AG09309 (cell line): Measurements from ENCODE around the gene NCKAP1.
A peak's percentile ranks its signal among the peaks of the same experiment; 100 is the strongest.
"Not testable (repeated sequence)": the region's sequence is repeated elsewhere in the genome, so short reads cannot be mapped to it uniquely, and the experiment has no call there.

ENCODE experiments used
- DNase-seq: peaks from one replicate; pipeline ENCODE4 v3.0.0-alpha.2; 2010; ENCODE audit warnings: low read depth
- H3K4me3 ChIP-seq: 2 replicates; pipeline ENCODE4 v1.5.1; 2011; ENCODE audit warnings: mild to moderate bottlenecking, low read depth, low read length, moderate library complexity; ENCODE audit not compliant: control insufficient read depth
- TF ChIP-seq, protein P1 (sequence below): IDR thresholded peaks from 2 replicates; pipeline ENCODE4 v1.5.1; 2011; ENCODE audit warnings: mild to moderate bottlenecking, low read depth, low read length, inconsistent platforms; ENCODE audit not compliant: insufficient read depth, control insufficient read depth; ENCODE audit errors: missing control alignments

Gene NCKAP1

DNA sequence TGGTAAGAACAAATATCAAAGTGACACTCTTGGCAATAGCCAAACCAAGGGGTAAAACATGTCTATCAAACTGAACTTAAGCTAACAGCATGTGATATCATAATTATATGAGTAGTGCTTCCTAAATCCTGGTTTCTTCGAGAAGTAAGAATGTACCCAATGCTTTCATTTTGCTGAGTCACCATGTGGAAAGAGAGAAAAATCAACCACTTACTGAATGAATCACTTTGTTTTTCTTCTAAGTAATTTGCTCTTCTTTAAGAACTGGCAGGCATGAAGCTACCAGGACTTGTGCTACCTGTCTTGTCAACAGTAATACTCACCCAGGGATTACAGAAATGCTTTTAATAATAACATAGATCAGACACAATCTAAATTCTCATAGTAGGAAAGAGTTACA, 21.3 kb upstream of the NCKAP1 start:
- DNase-seq, result no peak
- TF ChIP-seq, protein P1, sequence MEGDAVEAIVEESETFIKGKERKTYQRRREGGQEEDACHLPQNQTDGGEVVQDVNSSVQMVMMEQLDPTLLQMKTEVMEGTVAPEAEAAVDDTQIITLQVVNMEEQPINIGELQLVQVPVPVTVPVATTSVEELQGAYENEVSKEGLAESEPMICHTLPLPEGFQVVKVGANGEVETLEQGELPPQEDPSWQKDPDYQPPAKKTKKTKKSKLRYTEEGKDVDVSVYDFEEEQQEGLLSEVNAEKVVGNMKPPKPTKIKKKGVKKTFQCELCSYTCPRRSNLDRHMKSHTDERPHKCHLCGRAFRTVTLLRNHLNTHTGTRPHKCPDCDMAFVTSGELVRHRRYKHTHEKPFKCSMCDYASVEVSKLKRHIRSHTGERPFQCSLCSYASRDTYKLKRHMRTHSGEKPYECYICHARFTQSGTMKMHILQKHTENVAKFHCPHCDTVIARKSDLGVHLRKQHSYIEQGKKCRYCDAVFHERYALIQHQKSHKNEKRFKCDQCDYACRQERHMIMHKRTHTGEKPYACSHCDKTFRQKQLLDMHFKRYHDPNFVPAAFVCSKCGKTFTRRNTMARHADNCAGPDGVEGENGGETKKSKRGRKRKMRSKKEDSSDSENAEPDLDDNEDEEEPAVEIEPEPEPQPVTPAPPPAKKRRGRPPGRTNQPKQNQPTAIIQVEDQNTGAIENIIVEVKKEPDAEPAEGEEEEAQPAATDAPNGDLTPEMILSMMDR, result no peak
- no peak overlapping the region for H3K4me3 ChIP-seq

DNA sequence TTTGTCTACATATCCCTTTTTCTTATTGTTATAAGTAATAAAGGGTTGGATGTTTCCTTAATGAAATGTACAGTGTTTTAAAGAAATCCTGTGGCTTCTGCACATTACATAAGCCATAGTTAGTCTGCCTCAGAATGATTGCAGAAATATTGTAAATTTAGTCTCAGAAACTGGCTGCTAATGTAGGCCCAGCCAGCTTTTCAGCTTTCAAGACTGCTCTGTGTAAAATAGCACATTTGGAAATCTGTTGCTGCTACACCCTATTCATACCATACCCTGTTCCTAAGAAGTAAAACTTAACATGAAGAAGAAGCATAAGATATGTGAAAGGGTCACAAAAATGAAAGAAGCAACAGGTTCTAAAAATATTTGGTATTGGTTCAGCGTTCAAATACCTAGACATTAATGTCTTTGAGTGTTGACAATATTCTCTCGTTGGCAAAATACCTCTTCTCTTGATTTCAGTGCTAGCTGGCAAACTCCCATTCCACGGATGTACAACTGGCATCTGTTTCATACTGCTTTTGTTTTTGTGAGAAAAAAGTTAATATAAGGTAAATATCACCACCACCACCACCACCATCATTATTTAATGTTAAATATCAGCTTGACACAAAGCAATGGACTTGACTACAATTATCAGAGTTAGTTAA, 19.2 kb upstream of the NCKAP1 start:
- H3K4me3 ChIP-seq, result no peak overlapping the region
- TF ChIP-seq, protein P1, result no peak
- no peak for DNase-seq

DNA sequence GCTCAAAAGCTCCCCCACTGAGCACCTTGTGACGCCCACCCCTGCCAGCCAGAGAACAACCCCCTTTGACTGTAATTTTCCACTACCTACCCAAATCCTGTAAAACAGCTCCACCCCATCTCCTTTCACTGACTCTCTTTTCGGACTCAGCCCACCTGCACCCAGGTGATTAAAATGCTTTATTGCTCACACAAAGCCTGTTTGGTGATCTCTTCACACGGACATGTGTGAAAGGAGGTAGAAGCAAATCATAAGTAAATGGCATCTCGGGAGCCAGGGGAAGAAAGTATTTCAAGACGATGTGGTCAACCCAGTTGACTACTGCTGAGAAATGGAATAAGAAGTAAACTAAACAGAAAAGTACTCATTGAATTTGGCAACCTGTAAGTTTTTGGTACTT, 11.2 kb upstream of the NCKAP1 start:
- DNase-seq, result no peak
- H3K4me3 ChIP-seq, result no peak overlapping the region
- TF ChIP-seq, protein P1, result no peak

DNA sequence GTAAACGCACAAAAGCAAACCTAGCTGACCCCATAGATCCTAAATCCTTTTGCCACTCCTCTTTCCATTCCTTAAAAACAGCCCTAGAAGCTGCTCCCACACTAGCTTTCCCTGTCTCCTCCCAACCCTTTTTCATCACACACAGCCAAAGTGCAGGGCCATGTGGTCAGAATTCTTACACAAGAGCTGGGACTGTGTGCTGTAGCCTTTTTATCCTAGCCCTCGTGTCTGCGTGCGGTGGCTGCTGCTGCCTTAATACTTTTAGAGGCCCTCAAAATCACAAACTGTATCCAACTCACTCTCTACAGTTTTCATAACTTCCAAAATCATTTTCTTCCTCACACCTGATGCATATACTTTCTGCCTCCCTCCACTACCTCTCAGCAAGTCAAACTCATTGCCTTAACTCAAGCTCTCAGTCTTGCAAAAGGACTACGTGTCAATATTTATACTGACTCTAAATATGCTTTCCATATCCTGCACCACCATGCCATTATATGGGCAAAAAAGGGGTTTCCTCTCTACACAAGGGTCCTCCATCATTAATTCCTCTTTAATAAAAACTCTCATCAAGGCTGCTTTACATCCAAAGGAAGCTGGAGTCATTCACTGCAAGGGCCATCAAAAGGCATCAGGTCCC, 9.3 kb upstream of the NCKAP1 start:
- not testable (repeated sequence) for DNase-seq, H3K4me3 ChIP-seq

DNA sequence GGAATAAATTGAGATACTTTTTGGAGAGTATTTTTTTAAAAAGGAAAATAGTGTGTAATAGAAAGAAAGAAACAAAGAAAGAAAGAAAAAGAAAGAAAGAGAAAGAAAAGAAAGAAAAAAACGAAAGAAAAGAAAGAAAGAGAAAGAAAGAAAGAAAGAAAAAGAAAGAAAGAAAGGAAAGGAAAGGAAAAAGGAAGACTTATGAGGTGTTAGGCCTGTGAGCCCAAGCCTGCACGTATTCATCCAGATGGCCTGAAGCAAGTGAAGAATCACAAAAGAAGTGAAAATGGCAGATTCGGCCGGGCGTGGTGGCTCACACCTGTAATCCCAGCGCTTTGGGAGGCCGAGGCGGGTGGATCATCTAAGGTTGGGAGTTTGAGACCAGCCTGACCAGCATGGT, 5.3 kb upstream of the NCKAP1 start:
- H3K4me3 ChIP-seq, DNase-seq: not testable (repeated sequence)

DNA sequence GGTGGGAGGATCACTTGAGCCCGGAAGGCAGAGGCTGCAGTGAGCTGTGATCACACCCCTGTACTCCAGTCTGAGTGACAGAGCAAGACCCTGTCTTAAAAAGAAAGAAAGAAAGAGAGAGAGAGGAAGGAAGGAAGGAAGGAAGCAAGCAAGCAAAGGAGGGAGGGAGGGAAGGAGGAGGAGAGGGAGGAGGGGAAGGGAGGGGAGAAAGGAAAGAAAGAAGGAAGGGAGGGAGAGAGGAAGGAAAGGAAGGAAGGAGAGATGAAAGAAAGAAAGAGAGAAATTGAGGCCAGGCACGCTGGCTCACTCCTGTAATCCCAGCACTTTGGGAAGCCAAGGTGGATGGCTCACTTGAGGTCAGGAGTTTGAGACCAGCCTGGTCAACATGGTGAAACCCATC, 2.3 kb upstream of the NCKAP1 start:
- DNase-seq, result no peak
- H3K4me3 ChIP-seq, result no peak overlapping the region
- TF ChIP-seq, protein P1, result no peak

DNA sequence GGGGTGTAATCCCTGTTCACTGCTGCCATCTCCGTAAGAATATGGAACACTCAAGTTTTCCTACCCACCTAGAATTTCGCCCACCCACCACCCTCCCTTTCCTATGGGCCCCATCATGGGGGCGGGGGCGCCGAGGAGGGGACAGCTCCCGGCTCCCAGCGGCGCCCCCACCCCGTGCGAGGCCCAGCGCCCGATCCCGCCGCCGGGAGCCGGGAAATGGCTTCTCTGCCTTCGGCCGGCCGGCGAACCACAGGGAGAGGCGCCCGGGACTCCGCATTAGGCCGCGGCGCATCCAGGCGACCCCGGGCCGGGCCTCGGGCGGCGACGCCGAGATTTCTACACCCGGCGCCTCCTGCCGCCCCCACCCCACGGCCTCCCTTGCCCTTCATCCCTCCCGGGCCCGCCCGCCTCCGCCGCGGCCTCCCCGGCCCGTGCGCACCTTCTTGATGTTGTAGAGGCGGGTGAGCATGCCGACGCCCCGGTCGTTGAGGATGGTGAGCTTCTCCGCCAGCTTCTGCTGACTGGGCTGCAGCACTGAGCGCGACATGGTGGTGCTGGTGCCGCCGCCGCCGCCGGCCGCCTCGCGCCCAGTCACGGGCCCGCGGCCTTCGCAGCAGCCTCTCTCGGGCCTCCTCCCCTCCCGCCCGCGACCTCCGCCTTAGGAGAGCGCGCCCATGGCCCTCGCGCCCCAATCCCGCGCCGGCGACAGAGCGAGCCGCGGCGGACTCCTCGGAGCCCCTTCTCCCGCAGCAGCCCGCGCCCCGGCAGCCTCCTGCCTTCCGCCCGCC, 510 bp downstream of the NCKAP1 start:
- TF ChIP-seq, protein P1, result no peak
- DNase-seq, result no peak
- peak overlapping the region; percentile 76 for H3K4me3 ChIP-seq
